Measurements from ENCODE around the gene KCNK2.

KCNK2 gene

DNA sequence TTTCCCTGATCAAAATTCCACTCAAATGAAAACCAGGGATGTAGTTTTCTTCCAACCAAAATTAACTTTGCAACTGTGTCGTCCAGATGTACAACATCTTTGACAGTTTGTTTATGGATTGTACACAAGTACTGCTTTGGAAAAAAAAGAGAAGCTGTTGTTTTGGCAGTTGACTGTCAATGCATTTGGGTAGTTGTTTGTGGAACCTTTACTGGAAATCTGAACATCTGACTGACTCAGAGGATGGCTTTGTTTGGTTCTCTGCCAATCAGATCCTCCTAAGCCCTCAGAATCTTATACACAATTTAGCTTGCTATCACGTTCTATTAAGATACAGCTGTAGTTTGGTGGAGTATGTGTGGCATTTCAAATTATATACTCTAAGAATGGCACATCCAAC lies 195.0 kb downstream of the KCNK2 start:
- TF ChIP-seq, protein P1, sequence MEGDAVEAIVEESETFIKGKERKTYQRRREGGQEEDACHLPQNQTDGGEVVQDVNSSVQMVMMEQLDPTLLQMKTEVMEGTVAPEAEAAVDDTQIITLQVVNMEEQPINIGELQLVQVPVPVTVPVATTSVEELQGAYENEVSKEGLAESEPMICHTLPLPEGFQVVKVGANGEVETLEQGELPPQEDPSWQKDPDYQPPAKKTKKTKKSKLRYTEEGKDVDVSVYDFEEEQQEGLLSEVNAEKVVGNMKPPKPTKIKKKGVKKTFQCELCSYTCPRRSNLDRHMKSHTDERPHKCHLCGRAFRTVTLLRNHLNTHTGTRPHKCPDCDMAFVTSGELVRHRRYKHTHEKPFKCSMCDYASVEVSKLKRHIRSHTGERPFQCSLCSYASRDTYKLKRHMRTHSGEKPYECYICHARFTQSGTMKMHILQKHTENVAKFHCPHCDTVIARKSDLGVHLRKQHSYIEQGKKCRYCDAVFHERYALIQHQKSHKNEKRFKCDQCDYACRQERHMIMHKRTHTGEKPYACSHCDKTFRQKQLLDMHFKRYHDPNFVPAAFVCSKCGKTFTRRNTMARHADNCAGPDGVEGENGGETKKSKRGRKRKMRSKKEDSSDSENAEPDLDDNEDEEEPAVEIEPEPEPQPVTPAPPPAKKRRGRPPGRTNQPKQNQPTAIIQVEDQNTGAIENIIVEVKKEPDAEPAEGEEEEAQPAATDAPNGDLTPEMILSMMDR (IDR thresholded peaks at IDR 0.05), result no peak

DNA sequence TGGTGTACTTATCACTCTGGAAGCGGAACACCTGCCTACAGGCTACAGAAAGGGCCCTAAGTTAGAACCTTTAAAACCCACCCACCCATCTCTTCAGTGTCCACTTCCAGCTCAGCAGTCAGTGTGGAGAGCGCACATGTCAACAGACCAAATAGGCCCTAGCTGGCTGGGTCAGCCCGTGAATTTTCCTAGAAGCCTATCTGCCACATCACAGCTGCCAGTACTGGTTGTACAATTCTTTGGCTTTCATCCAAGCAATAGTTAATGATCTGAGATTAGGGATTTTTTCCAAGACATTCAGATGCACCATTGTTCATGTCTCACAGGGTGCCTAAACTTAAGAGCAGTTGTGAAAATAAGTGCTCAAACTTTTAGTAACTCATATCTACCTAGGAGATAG lies 197.1 kb downstream of the KCNK2 start:
- TF ChIP-seq, protein P1 (IDR thresholded peaks at IDR 0.05), result no peak

DNA sequence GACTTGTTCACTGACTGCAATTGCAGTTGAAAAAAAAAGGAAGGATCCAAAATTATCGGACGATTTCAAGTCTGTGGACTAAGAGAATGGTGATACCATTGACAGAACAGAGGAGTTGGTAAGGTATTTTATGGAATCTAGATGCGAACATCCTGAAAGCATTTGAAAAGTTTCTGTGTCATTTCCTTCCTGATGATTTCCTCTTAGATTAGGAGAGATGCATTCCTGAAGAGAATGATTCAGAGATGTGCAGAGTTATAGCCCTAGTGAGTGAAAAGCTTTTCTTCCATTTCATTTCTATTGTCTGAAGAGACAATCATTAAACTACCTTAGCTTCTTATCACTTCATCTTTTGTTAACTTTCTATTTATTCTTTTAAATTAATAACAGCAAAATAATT lies 200.0 kb downstream of the KCNK2 start:
- TF ChIP-seq, protein P1 (IDR thresholded peaks at IDR 0.05), result no peak

DNA sequence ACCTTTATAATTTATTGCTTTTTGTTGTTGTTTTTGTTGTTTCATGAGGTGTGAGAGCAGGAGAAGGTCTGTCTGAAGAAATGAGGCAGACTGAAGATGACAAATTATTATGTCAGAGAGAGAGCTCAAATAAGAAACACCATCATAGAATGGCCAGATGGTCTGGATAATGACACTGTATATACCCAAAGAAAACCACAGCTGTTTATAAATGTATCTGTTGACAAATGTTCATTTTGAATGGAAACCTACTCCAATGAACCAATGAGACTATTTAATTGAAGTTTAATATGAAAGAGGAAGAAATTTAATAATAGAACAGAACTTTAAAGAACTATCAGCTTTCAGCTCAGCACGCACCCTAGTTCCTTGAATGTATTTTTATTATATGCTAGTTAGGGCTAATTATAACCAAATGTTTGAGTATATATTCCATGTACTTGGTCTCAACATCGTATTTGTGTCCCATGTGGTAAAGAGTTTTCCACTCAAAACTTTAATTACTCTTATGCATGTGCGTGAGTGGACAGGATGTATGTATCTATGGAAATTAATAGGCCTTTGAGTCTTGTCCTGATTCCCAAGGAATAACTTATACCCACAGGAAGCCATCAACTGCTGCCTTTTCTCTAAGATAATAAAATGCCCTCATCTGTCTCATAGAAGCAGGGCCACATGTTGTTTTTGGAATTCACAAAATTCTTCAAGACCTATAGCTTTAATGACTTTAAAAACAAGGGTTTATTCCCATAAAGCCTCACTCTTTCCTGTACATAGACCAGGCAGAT lies 202.7 kb downstream of the KCNK2 start:
- TF ChIP-seq, protein P1 (IDR thresholded peaks at IDR 0.05), result no peak

Measured in LNCAP (cell line).